Mesodermal cell (in vitro differentiated cells): ENCODE data around the gene FGGY.
"Not testable (repeated sequence)": the region's sequence is repeated elsewhere in the genome, so short reads cannot be mapped to it uniquely, and the experiment has no call there.

Experiments
- H3K27ac ChIP-seq: 2 replicates; pipeline ENCODE4 v1.7.0; 2013; ENCODE audit warnings: mild to moderate bottlenecking, low read depth, low read length, moderate library complexity; ENCODE audit not compliant: severe bottlenecking
- H3K36me3 ChIP-seq: 2 replicates; pipeline ENCODE4 v1.7.1; 2013; ENCODE audit warnings: mild to moderate bottlenecking, low read length, moderate library complexity; ENCODE audit not compliant: control insufficient read depth, insufficient read depth
- H3K4me1 ChIP-seq: one replicate; pipeline ENCODE4 v1.7.1; 2013; ENCODE audit warnings: mild to moderate bottlenecking, low read length; ENCODE audit not compliant: insufficient read depth, control insufficient read depth, poor library complexity, severe bottlenecking
- H3K4me3 ChIP-seq: 2 replicates; pipeline ENCODE4 v1.7.0; 2013; ENCODE audit warnings: low read length, control low read depth, mild to moderate bottlenecking; ENCODE audit not compliant: insufficient read depth, poor library complexity, severe bottlenecking; ENCODE audit errors: extremely low read depth
- H3K9me3 ChIP-seq: 2 replicates; pipeline ENCODE4 v1.7.1; 2013; ENCODE audit warnings: mild to moderate bottlenecking, low read length, moderate library complexity; ENCODE audit not compliant: control insufficient read depth
- WGBS, 2 experiments: methylation state at CpG; one replicate each; pipeline ENCODE4 v1.1.5; 2013; ENCODE audit warnings: missing lambda C conversion rate in 2 of 2; ENCODE audit not compliant: insufficient coverage in 2 of 2; 5-methylcytosine and 5-hydroxymethylcytosine counted together

FGGY gene

DNA sequence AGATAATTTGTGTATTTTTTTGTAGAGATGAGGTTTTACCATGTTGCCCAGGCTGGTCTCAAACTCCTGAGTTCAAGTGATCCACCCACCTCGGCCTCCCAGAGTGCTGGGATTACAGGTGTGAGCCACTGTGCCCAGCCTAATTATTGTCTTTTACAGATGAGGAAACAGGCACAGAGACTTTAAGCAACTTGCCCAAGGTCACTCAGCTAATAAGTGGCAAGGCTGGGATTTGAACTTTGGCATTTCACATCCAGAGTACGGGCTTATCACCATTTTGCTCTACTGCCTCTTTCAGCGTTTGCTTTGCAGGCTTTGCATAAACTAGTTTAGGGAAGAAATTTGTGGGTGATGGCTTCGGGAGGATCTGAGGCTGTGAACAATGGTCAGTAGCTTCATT is 57.3 kb downstream of the FGGY start:
- not testable (repeated sequence) for H3K4me3 ChIP-seq, H3K36me3 ChIP-seq, H3K9me3 ChIP-seq, H3K27ac ChIP-seq, H3K4me1 ChIP-seq
- WGBS, 2 experiments, result 100% methylated on average over 2 of the region's 4 CpGs

DNA sequence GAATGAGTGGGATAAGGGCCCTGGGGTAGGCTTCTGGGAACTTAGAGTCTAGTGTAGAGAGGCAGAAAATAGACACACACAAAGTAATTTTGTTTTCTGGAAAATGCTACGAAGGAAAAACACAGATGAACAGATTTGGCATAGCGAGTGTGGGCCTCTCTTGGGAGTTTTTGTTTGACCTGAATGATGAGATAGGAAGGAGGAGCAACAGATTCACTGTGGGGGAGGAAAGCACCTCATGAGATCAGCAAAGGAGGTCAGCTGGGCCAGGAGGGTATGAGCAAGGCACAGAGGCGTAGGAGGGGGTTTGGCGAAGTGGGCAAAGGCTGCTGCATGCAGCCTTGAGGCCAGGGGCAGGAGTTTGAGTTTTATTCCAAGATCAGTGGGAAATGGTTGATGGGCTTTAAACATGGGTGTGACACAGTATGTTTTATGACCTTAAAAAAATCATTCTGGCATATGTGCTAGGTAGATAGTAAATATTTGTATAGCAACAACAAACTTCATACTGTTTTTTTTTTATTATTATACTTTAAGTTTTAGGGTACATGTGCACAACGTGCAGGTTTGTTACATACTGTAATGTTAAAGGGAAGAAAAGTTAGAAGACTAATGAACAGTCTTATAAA is 57.9 kb downstream of the FGGY start:
- Histone ChIP-seq H3K4me1 (no peaks in the 10 kb centered on the region), H3K4me3 (no peak overlapping the region), H3K36me3 (no peaks in the 10 kb centered on the region), H3K9me3 (no peaks in the 10 kb centered on the region), H3K27ac (no peak overlapping the region)
- 96 to 100% methylated on average over 3 to 4 of the region's 5 CpGs for WGBS, 2 experiments

DNA sequence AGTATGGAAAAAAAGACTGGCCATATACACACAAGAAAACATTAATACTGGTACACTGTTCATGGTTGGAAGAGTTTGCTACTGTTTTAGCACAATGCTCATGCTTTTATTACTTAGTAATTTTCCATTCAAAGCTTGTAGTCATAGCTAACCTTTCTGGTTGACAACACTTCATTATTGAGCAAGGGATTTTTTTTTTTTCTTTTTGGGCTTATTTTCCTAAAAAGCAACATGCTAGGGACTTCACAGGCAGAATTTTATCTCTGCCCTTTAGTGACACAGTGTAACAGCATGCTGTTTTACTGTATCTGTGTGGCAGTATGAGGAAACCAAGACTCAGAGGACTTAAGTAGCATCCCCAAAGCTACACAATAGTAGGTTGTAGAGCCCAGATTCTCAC is 58.5 kb downstream of the FGGY start:
- Histone ChIP-seq H3K36me3 (no peaks in the 10 kb centered on the region), H3K27ac (no peak overlapping the region), H3K9me3 (no peaks in the 10 kb centered on the region), H3K4me3 (no peak overlapping the region), H3K4me1 (no peaks in the 10 kb centered on the region)

DNA sequence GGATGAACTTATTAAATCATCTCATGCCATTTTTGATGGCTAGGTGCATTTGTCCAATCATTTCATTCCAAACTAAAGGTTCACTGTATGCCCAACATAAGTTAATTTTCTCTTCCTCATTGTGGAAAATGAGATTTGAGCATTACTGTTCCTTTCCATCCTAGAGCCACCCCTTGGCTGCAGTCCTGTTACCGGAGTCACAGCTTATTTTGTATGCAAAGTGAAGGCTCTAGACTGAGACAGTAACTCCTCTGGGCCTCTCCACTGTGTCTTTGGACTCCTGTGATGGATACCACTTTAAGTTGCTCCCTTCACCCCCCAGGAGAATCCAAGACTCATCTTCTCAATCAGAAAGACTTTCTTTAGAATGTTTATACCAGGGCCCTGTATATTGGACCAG is 59.7 kb downstream of the FGGY start:
- Histone ChIP-seq H3K36me3 (no peaks in the 10 kb centered on the region), H3K4me3 (no peak overlapping the region)
- WGBS, 2 experiments, result 100% methylated on average over 1 of the region's 1 CpG; no CpG with 5 or more reads in 1 of the 2 experiments

DNA sequence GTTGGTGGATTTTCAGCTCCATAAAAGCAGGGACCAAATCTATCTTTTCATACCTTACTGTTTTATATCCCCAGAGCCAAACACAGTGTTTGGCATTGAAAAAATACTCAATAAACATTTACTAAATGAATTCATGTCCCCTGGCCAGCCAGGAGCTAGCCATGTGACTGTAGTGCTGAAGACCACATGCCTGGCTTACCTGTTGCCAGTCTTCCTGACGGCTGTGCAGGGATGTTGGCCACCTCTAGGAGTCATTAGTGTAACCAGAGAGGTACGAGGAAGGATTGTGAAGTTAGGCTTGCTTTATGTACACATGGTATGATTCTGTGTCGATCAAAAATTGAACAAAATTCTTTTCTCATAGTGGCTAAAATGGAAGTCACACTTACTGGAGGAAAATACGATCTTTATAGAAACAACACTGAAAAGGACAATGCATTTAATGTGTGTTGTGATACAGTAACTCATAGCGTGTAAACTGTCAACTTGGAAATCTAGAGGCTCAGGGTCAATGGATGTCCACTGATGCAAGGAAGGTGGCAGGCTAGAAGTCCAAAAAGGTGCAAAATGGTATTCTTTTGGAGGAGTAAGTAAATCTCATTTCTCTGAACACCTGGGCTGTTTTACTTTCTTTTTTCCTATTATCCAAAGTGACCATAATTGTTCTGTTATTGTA is 60.9 kb downstream of the FGGY start:
- Histone ChIP-seq H3K27ac (no peak overlapping the region), H3K36me3 (no peaks in the 10 kb centered on the region), H3K9me3 (no peaks in the 10 kb centered on the region), H3K4me3 (no peak overlapping the region), H3K4me1 (no peaks in the 10 kb centered on the region)
- WGBS, 2 experiments, result 89% methylated on average over 3 to 5 of the region's 5 CpGs

More for the DNA sequence above, 59.7 kb downstream of the FGGY start:
- H3K9me3 ChIP-seq, result no peaks in the 10 kb centered on the region
- H3K27ac ChIP-seq, result no peak overlapping the region
- H3K4me1 ChIP-seq, result no peaks in the 10 kb centered on the region

DNA sequence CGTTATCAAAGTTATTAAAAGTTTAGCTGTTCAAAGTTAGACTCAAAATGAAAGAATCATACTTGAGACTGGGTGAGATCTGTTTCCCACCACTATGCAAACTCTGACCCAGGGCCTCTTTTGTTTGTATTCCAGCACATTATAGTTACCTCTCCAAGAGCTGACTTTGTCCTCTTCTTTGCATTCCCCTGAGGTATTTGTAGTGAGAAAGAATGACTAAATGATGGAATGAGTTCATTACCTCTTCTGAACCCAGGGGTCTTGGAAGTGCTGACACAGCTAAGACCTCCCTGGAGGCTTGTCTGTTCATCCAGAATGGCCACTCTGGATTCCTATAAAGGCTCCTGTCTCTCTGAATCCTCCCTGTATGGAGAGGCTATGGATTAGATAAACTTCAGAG is 62.4 kb downstream of the FGGY start:
- Histone ChIP-seq H3K9me3 (no peaks in the 10 kb centered on the region), H3K36me3 (no peaks in the 10 kb centered on the region), H3K27ac (no peak overlapping the region), H3K4me3 (no peak overlapping the region), H3K4me1 (no peaks in the 10 kb centered on the region)
- WGBS, 2 experiments, result no CpG with 5 or more reads among the region's 1 CpG

DNA sequence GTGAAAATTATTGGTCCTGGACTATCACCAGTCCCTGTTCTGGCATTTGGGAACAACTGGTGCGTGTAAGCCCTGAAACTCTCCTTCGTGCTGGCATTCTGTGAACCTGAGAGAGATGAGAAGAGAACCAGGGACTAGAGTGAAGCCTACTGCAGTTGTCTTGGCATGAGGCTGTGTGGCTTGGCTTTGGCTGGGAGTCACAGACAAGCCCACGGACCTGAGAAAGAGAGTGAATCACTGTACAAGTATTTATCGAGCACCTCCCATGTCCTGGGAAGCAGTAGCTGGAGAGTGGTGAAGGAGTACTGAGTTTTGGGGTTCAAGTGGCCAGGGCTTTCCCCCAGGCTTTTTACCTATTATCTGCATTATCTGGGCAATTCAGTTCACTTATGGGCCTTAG is 63.3 kb downstream of the FGGY start:
- H3K27ac ChIP-seq, result no peak overlapping the region
- WGBS, 2 experiments, result 96% methylated on average over 2 to 4 of the region's 4 CpGs

DNA sequence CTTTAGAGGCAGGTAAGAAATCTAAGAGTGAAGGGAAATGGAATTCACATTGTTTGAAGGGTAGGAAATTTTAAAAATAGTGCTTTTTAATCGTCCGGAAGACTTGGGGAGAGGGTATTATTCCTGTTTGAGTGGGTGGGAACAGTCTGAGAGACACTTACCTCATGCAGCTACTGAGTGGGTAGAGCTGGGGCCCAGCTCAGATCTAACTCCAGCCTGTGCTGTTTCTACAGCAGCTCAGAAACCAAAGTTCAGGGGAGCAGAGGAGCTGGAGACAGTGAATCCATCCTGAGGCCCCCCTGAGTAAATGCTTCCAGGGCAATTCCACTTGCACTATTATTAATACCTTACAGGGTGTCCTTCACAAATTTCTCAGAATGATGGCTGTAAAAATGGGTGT is 63.8 kb downstream of the FGGY start:
- H3K9me3 ChIP-seq, result no peaks in the 10 kb centered on the region
- H3K4me1 ChIP-seq, result no peaks in the 10 kb centered on the region
- no peaks in the 10 kb centered on the region for H3K36me3 ChIP-seq
- H3K27ac ChIP-seq, result no peak overlapping the region
- H3K4me3 ChIP-seq, result no peak overlapping the region
- 93% methylated on average over 2 of the region's 2 CpGs for WGBS, 2 experiments

More for the DNA sequence above, 63.3 kb downstream of the FGGY start:
- no peaks in the 10 kb centered on the region for H3K9me3 ChIP-seq
- no peak overlapping the region for H3K4me3 ChIP-seq
- H3K36me3 ChIP-seq, result no peaks in the 10 kb centered on the region
- no peaks in the 10 kb centered on the region for H3K4me1 ChIP-seq

DNA sequence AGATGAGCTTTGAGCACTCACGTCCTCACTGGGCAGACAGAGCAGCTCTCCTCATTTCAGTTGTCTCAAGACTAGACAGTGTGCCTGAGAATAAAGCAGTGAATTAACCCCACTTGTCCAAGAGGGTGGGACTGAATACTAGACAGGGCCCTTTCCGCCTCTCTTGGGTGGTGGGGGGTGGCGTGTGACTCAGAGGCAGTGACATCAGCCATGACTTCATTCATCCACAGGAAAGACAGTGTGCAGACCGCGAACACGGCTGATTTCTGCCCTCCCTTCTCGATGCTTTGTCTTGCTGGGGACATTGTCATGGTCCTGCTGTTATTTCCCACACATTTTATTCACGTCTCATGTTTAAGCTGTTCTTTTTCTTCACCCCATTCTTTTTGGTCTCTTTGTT is 64.9 kb downstream of the FGGY start:
- Histone ChIP-seq H3K27ac (no peak overlapping the region), H3K9me3 (no peaks in the 10 kb centered on the region), H3K36me3 (no peaks in the 10 kb centered on the region), H3K4me3 (no peak overlapping the region), H3K4me1 (no peaks in the 10 kb centered on the region)
- 91 to 98% methylated on average over 6 of the region's 8 CpGs for WGBS, 2 experiments

DNA sequence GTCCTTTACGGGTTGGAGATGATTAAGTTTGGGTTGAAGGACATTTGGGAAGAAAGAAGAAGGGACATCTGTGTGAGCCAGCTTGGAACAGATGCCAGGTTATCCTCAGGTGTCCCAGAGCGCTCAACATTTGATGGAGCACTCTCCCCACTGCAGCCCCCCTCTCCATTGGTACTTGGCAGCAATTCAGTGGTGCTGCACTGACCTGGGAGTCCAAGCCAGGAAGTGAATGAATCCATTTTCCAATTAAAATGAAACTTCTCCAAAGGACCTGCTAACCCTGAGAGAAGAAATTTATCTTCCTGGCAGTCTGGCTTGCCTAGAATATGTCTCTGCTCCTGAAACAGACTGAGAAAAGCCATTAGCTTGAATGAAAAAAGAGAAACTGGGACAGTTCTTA is 67.1 kb downstream of the FGGY start:
- Histone ChIP-seq H3K27ac (no peak overlapping the region), H3K36me3 (no peaks in the 10 kb centered on the region), H3K4me3 (no peak overlapping the region), H3K9me3 (no peaks in the 10 kb centered on the region), H3K4me1 (peaks cover 3% of the 10 kb centered on the region)
- 84 to 100% methylated on average over 1 to 2 of the region's 2 CpGs for WGBS, 2 experiments

DNA sequence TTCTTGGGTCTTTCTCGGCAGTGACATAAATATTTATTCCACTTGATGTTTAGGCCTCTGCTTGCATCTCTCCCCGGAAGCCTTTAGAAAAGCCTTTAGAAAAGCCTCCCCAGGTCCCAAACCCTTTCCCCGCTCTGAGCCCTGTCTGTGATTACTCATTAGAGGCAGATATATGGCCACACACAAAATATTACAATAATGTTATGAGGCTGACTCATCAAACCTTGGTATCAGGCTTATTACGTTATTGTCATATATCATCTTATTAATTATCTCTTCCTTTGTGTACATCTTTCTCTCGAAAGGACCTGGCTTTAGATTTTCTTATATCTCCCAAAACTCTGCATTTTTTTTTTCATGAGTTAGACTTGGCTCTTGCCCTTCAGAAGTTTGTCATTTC is 69.5 kb downstream of the FGGY start:
- H3K9me3 ChIP-seq, result no peaks in the 10 kb centered on the region
- no peaks in the 10 kb centered on the region for H3K36me3 ChIP-seq
- no peak overlapping the region for H3K27ac ChIP-seq
- 84 to 90% methylated on average over 2 of the region's 5 CpGs for WGBS, 2 experiments
- peaks cover 3% of the 10 kb centered on the region for H3K4me1 ChIP-seq
- no peak overlapping the region for H3K4me3 ChIP-seq
